Measurements from ENCODE around the gene POLD3. TPM values are rescaled to one million over a fixed set of nuclear protein-coding genes. Genes with fewer than 3 reads are reported as not detected.

POLD3 gene
- total and polyA plus RNA-seq, 2 donors (not counting 1 experiment from before 2014, with no cell fraction given), result 4.6 to 17.6 TPM

GRCh38 chr11:74681686-74682651 lies 89.6 kb downstream of the POLD3 start:
- H3K79me2 ChIP-seq (ENCODE audit: control insufficient read depth, insufficient read depth, low read length), result no peaks in the 10 kb centered on the region
- ATAC-seq (ENCODE audit: low read depth) (no peak), DNase-seq (no peak)
- intact Hi-C loops (cut with micrococcal nuclease), result no loop called here
- ChIA-PET POLR2A (no interaction called here), CTCF (no interaction called here)
- no peaks in the 10 kb centered on the region for H4K20me1 ChIP-seq (ENCODE audit: control insufficient read depth, insufficient read depth, low read length, poor library complexity, severe bottlenecking)
- no peak for TF ChIP-seq EZH2 (IDR thresholded peaks at IDR 0.05; ENCODE audit: borderline replicate concordance, insufficient read depth, low read depth, low read length, poor library complexity, severe bottlenecking)
- TF ChIP-seq CTCF (IDR thresholded peaks at IDR 0.05), result no peak
- no peak overlapping the region for H3K4me2 ChIP-seq (replicated peaks; ENCODE audit: low read depth, low read length, poor library complexity, severe bottlenecking)
- Mint-ChIP-seq H3K27me3 (peaks cover 30% of the 10 kb centered on the region), H3K9me3 (ENCODE audit: insufficient read depth) (no peaks in the 10 kb centered on the region), H3K4me3 (no peak overlapping the region), H3K27ac (no peak overlapping the region), H3K4me1 (peaks cover 2% of the 10 kb centered on the region)
- 89% methylated on average over 6 of the region's 12 CpGs for WGBS (ENCODE audit: insufficient coverage)
- H3K9ac ChIP-seq (ENCODE audit: low read length), result no peak overlapping the region
- H3K4me1 ChIP-seq (ENCODE audit: control insufficient read depth in 2 of 2, insufficient read depth in 2 of 2, low read length in 2 of 2), result no peaks in the 10 kb centered on the region
- peaks cover 0 to 8% (median 0%) of the 10 kb centered on the region in 3 donors for H3K9me3 ChIP-seq (ENCODE audit: control extremely low read depth in 1 of 3, control insufficient read depth in 2 of 3, insufficient read depth in 1 of 3, low read length in 2 of 3)
- H3K36me3 ChIP-seq (replicated peaks in 1 of 2; ENCODE audit: control extremely low read depth in 1 of 2, control insufficient read depth in 1 of 2, extremely low read depth in 1 of 2, insufficient read depth in 2 of 2, low read length in 1 of 2), result no peaks in the 10 kb centered on the region
- H3K27me3 ChIP-seq (replicated peaks in 1 of 4; ENCODE audit: control extremely low read depth in 1 of 4, control insufficient read depth in 3 of 4, insufficient read depth in 4 of 4, low read length in 3 of 4), result peaks cover 0 to 34% (median 6%) of the 10 kb centered on the region in 4 experiments
- H3K27ac ChIP-seq (ENCODE audit: low read length in 2 of 2), result no peak overlapping the region
- no peak overlapping the region for H3K4me3 ChIP-seq (ENCODE audit: control extremely low read depth in 1 of 5, extremely low read depth in 1 of 5, insufficient read depth in 1 of 5, low read depth in 2 of 5, low read length in 4 of 5)
- no peak overlapping the region for H2AFZ ChIP-seq (ENCODE audit: insufficient read depth, low read depth, low read length, poor library complexity, severe bottlenecking)

GRCh38 chr11:74682731-74683278 lies 90.4 kb downstream of the POLD3 start:
- no peaks in the 10 kb centered on the region for H3K36me3 ChIP-seq (replicated peaks in 1 of 2; ENCODE audit: control extremely low read depth in 1 of 2, control insufficient read depth in 1 of 2, extremely low read depth in 1 of 2, insufficient read depth in 2 of 2, low read length in 1 of 2)
- Mint-ChIP-seq H3K4me1 (peaks cover 2% of the 10 kb centered on the region), H3K9me3 (ENCODE audit: insufficient read depth) (no peaks in the 10 kb centered on the region), H3K4me3 (no peak overlapping the region), H3K27me3 (peaks cover 30% of the 10 kb centered on the region), H3K27ac (no peak overlapping the region)
- no peak overlapping the region for H3K27ac ChIP-seq (ENCODE audit: low read length in 2 of 2)
- WGBS (ENCODE audit: insufficient coverage), result 89% methylated on average over 13 of the region's 14 CpGs
- peak overlapping the region; percentile 57 for H3K4me2 ChIP-seq (replicated peaks; ENCODE audit: low read depth, low read length, poor library complexity, severe bottlenecking)
- H3K27me3 ChIP-seq (replicated peaks in 1 of 4; ENCODE audit: control extremely low read depth in 1 of 4, control insufficient read depth in 3 of 4, insufficient read depth in 4 of 4, low read length in 3 of 4), result peaks cover 0 to 34% (median 6%) of the 10 kb centered on the region in 4 experiments
- peaks cover 0 to 14% (median 0%) of the 10 kb centered on the region in 3 donors for H3K9me3 ChIP-seq (ENCODE audit: control extremely low read depth in 1 of 3, control insufficient read depth in 2 of 3, insufficient read depth in 1 of 3, low read length in 2 of 3)
- peak overlapping the region; percentile 33 for H2AFZ ChIP-seq (ENCODE audit: insufficient read depth, low read depth, low read length, poor library complexity, severe bottlenecking)
- DNase-seq (no peak), ATAC-seq (ENCODE audit: low read depth) (no peak)
- H3K4me1 ChIP-seq (ENCODE audit: control insufficient read depth in 2 of 2, insufficient read depth in 2 of 2, low read length in 2 of 2), result no peaks in the 10 kb centered on the region
- TF ChIP-seq CTCF (IDR thresholded peaks at IDR 0.05) (no peak), EZH2 (IDR thresholded peaks at IDR 0.05; ENCODE audit: borderline replicate concordance, insufficient read depth, low read depth, low read length, poor library complexity, severe bottlenecking) (no peak)
- ChIA-PET CTCF (no interaction called here), POLR2A (no interaction called here)
- H3K4me3 ChIP-seq (ENCODE audit: control extremely low read depth in 1 of 5, extremely low read depth in 1 of 5, insufficient read depth in 1 of 5, low read depth in 2 of 5, low read length in 4 of 5), result no peak overlapping the region
- no peaks in the 10 kb centered on the region for H4K20me1 ChIP-seq (ENCODE audit: control insufficient read depth, insufficient read depth, low read length, poor library complexity, severe bottlenecking)
- H3K9ac ChIP-seq (ENCODE audit: low read length), result peak overlapping the region; percentile 19
- intact Hi-C loops (cut with micrococcal nuclease), result no loop called here
- H3K79me2 ChIP-seq (ENCODE audit: control insufficient read depth, insufficient read depth, low read length), result no peaks in the 10 kb centered on the region

Data from B cell (primary cell).